Sigmoid colon (tissue), 4 donors: ENCODE measurements around the gene SULF2.

Source experiments
- POLR2A ChIP-seq, 2 donors: fragments of 450-650 bp; IDR thresholded peaks; one replicate each; pipeline ENCODE4 v1.6.1; 2016; ENCODE audit warnings: antibody characterized with exemption in 2 of 2, mild to moderate bottlenecking in 2 of 2, moderate library complexity in 2 of 2
- POLR2AphosphoS5 ChIP-seq, 4 donors: sonication (generic); formaldehyde crosslinking; IDR thresholded peaks; one replicate each; pipeline ENCODE4 v1.6.1; 2017; ENCODE audit warnings: antibody characterized with exemption in 4 of 4

DNA sequence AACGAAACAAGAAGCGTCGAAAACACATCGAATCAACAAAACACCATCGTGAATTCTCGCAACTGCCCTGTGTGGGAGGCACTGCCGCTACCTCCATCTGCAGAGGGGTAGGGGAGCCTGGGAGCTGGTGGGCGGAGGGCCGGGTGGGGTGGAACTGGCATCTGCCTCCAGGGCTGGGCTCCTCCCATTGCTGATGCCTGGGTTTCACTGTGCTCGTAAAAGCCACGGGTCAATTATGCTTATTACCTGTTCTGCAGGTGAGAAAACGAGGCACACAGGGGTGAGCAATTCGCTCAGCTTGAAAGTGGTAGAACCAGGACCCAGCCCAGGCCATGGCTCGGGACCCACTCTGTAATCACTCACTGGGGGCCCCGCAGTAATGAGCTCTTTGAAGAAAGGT is 16.5 kb upstream of the SULF2 start:
- TF ChIP-seq POLR2A (IDR thresholded peaks at IDR 0.05) (no peak), POLR2AphosphoS5 (IDR thresholded peaks at IDR 0.05) (no peak)
